HepG2 (cell line): ENCODE results near the gene CUEDC2. TPM values are rescaled to one million over a fixed set of nuclear protein-coding genes. Genes with fewer than 3 reads are reported as not detected.

Experiments
- ATAC-seq: fragments of 200-7000 bp; cut with Tn5 transposase; 3 replicates; pipeline ENCODE4 v1.9.1; 2020; ENCODE audit warnings: mild to moderate bottlenecking, moderate library complexity
- BruUV-seq: library from RNA; stranded (reverse); fragments of 400-500 nt; replicated peaks from 2 replicates; lab custom pipeline; 2021; lab: Mats Ljungman, UMichigan
- CTCF ChIA-PET: fragments of 300-600 bp; formaldehyde crosslinking; extraction: SDS; loops from one replicate; lab custom pipeline; 2021; ENCODE audit warnings: low total read pairs, inconsistent platforms, low intra/inter-chr PET ratio; lab: Yijun Ruan, JAX
- POLR2A ChIA-PET: fragments of 350-600 bp; sonication (Branson Sonifier 250); formaldehyde crosslinking; loops from one replicate; lab custom pipeline; 2020; ENCODE audit warnings: antibody characterized with exemption, inconsistent platforms; lab: Yijun Ruan, JAX
- DNase-seq: peaks from one replicate; pipeline ENCODE4 v3.0.0-alpha.2; 2015; ENCODE audit warnings: low spot score
- FAIRE-seq: peaks from 3 replicates; lab custom pipeline; 2011; peaks lifted over from hg19 to GRCh38; lab: Jason Lieb, UNC
- H2AFZ ChIP-seq: one replicate; pipeline ENCODE4 v1.6.1; 2011; ENCODE audit warnings: low read length, inconsistent platforms
- H3K27ac ChIP-seq: fragments of 300-600 bp; 3 replicates; pipeline ENCODE4 v1.8.0; 2011; ENCODE audit warnings: mixed run types, mild to moderate bottlenecking, mixed read lengths, low read length, inconsistent platforms; ENCODE audit not compliant: insufficient read depth; ENCODE audit errors: extremely low read length
- H3K27me3 ChIP-seq, 2 experiments: fragments of 200-600 bp in 1 of 2; 2 replicates in 1 of 2; 3 replicates in 1 of 2; pipeline versions ENCODE4 v1.6.0 to v1.8.0; 2011; ENCODE audit warnings: low read length in 2 of 2, mild to moderate bottlenecking in 2 of 2, moderate library complexity in 2 of 2, inconsistent platforms in 1 of 2; ENCODE audit not compliant: insufficient read depth in 2 of 2, control insufficient read depth in 1 of 2
- H3K36me3 ChIP-seq, 2 experiments: fragments of 200-600 bp in 1 of 2; replicated peaks in 1 of 2; 2 replicates in 1 of 2; 3 replicates in 1 of 2; pipeline versions ENCODE4 v1.5.1 to v1.8.0; 2011; ENCODE audit warnings: low read length in 2 of 2, inconsistent platforms in 1 of 2; ENCODE audit not compliant: insufficient read depth in 2 of 2, control insufficient read depth in 1 of 2
- H3K4me1 ChIP-seq: 2 replicates; pipeline ENCODE4 v1.5.1; 2012; ENCODE audit warnings: low read length, inconsistent platforms; ENCODE audit not compliant: insufficient read depth
- H3K4me2 ChIP-seq: 2 replicates; pipeline ENCODE4 v1.6.0; 2011; ENCODE audit warnings: low read depth, low read length, inconsistent platforms
- H3K4me3 ChIP-seq, 3 experiments: fragments of 200-600 bp in 1 of 3; sonication (generic), shearing (Covaris generic) in 1 of 3; replicated peaks in 1 of 3; 2 replicates each; pipeline ENCODE4 v1.5.1; 2011 to 2016; ENCODE audit warnings: low read length in 3 of 3, inconsistent platforms in 2 of 3, low read depth in 2 of 3, mild to moderate bottlenecking in 2 of 3, control low read depth in 1 of 3, mixed read lengths in 1 of 3; ENCODE audit not compliant: insufficient read depth in 1 of 3
- H3K79me2 ChIP-seq: one replicate; pipeline ENCODE4 v1.6.1; 2011; ENCODE audit warnings: low read length, inconsistent platforms; ENCODE audit not compliant: insufficient read depth
- H3K9ac ChIP-seq: 2 replicates; pipeline ENCODE4 v1.6.0; 2011; ENCODE audit warnings: mild to moderate bottlenecking, low read depth, low read length, inconsistent platforms; ENCODE audit not compliant: insufficient read depth
- H3K9me3 ChIP-seq: 2 replicates; pipeline ENCODE4 v1.5.1; 2012; ENCODE audit warnings: mild to moderate bottlenecking, low read length
- H4K20me1 ChIP-seq: 2 replicates; pipeline ENCODE4 v1.6.0; 2011; ENCODE audit warnings: inconsistent platforms, mild to moderate bottlenecking, low read length, moderate library complexity; ENCODE audit not compliant: insufficient read depth
- DNMT1 ChIP-seq: sonication (generic); formaldehyde crosslinking; IDR thresholded peaks from 2 replicates; pipeline ENCODE4 v1.5.1; 2020; ENCODE audit warnings: mild to moderate bottlenecking, missing genetic modification reagents
- HCFC1 ChIP-seq: fragments of 150-350 bp; IDR thresholded peaks from 2 replicates; pipeline ENCODE4 v1.6.1; 2014; ENCODE audit warnings: low read depth, low read length
- IRF2 ChIP-seq: IDR thresholded peaks from 2 replicates; pipeline ENCODE4 v1.6.1; 2018; ENCODE audit warnings: missing genetic modification reagents, missing compliant biosample characterization
- MLLT10 ChIP-seq: sonication (generic); formaldehyde crosslinking; IDR thresholded peaks from 2 replicates; pipeline ENCODE4 v1.4.0; 2020; ENCODE audit warnings: missing genetic modification reagents
- NBN ChIP-seq: fragments of 450-650 bp; conservative IDR thresholded peaks from 2 replicates; pipeline ENCODE4 v1.6.1; 2017
- PBX3 ChIP-seq: sonication (generic); formaldehyde crosslinking; IDR thresholded peaks from 2 replicates; pipeline ENCODE4 v1.8.1; 2023; ENCODE audit warnings: missing genetic modification reagents, inconsistent platforms, borderline replicate concordance
- SMARCC2 ChIP-seq: fragments of 450-650 bp; IDR thresholded peaks from 2 replicates; pipeline ENCODE4 v1.6.1; 2017; ENCODE audit warnings: antibody characterized with exemption, mild to moderate bottlenecking
- ZBTB49 ChIP-seq: sonication (generic); formaldehyde crosslinking; IDR thresholded peaks from 2 replicates; pipeline ENCODE4 v1.4.0; 2020; ENCODE audit warnings: missing genetic modification reagents, borderline replicate concordance
- ZNF790 ChIP-seq: sonication (generic); formaldehyde crosslinking; IDR thresholded peaks from 2 replicates; pipeline ENCODE4 v1.8.0; 2022; ENCODE audit warnings: missing genetic modification reagents, mild to moderate bottlenecking, borderline replicate concordance
- WGBS: methylation state at CpG from one replicate; pipeline ENCODE4 v1.1.6; 2017; ENCODE audit warnings: low lambda C conversion rate; 5-methylcytosine and 5-hydroxymethylcytosine counted together
- in situ Hi-C: cut with HindIII; loops from 2 replicates; pipeline ENCODE4 v1.10.0; 2017; ENCODE audit warnings: low pct_unique_long_range_greater_than_20kb; ENCODE audit not compliant: extremely low pct_ligation_motif_present
- intact Hi-C: fragments of 100-400 bp; cut with micrococcal nuclease; formaldehyde crosslinking; loops from one replicate; pipeline ENCODE4 v1.10.0; 2022; ENCODE audit not compliant: unreplicated experiment
- polyA plus RNA-seq, 8 experiments: library from polyadenylated mRNA; depleted of rRNA in 3 of 8; stranded (reverse) in 7 of 8; unstranded in 1 of 8; fragments of >200 nt; fragmentation: Illumina TruSeq in 4 of 8; extraction: Trizol in 4 of 8; gene quantifications; 2 replicates each; pipeline versions ENCODE4 v1.2.1 to v1.2.3, GENCODE V29; 2011 to 2016; ENCODE audit warnings: low read depth in 4 of 8, missing spikeins in 1 of 8, mixed read lengths in 1 of 8; ENCODE audit not compliant: insufficient read depth in 1 of 8
- total RNA-seq, 5 experiments: library from RNA; depleted of rRNA; stranded (reverse); fragments of >200 nt; fragmentation: Illumina TruSeq; extraction: Trizol; gene quantifications; 2 replicates each; pipeline ENCODE4 v1.2.3, GENCODE V29; 2016; ENCODE audit warnings: low read depth in 1 of 5

Gene CUEDC2
- total and polyA plus RNA-seq, 2 of the 13 experiments (the other 11 are each of a cell fraction or from before 2014, with no cell fraction given), result 13.1 to 18.4 TPM

DNA sequence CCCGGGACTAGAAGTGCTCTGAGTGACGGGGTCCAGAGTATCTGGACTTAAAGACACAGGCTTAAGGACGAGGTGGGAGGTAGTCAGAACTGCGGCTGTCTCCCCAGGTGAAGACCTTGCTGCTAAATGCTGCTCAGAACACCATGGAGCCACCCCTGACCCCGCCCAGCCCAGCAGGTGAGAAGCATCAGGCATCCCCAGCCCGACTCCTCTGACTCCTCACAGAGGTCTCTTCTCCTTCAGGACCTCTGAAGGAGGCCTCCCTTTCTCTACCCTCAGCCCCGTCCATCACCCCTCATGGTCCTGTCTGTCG, 31.1 kb downstream of the CUEDC2 start (continued):
- TF ChIP-seq ZBTB49 (no peak), HCFC1 (no peak), ZNF790 (CRISPR knock-in tag) (no peak)

- CTCF ChIA-PET, result no interaction called here
- FAIRE-seq, result no peak
- POLR2A ChIA-PET, result no interaction called here
- Histone ChIP-seq H3K9ac (no peak overlapping the region), H3K4me1 (peaks cover 31% of the 10 kb centered on the region), H3K27ac (no peak overlapping the region), H2AFZ (no peak overlapping the region), H3K9me3 (no peaks in the 10 kb centered on the region), H3K4me3 (no peak overlapping the region), H3K36me3 (peaks cover 0 to 4% of the 10 kb centered on the region in 2 experiments; a peak in 1 of 5 replicates), H3K4me2 (no peak overlapping the region), H4K20me1 (no peaks in the 10 kb centered on the region), H3K79me2 (peaks cover 3% of the 10 kb centered on the region), H3K27me3 (peaks cover 0 to 3% of the 10 kb centered on the region in 2 experiments; a peak in 3 of 5 replicates)
- in situ Hi-C loops (loop anchor here (10.0 kb wide), 1 partner anchor 74 kb away; no protein-coding TSS in a partner anchor), intact Hi-C loops (no loop called here)
- TF ChIP-seq DNMT1 (CRISPR knock-in tag) (no peak), NBN (no peak), IRF2 (no peak), PBX3 (CRISPR knock-in tag) (no peak), MLLT10 (CRISPR knock-in tag) (no peak), SMARCC2 (no peak)
- no peak for ATAC-seq
- no peak for DNase-seq
- 97% methylated on average over 12 of the region's 22 CpGs for WGBS
- BruUV-seq, result no TSS peak
Measured at GRCh38 chr10:102400598-102401341, 31.6 kb downstream of the CUEDC2 start.
